Measurements from ENCODE around the gene HERPUD2.

DNA sequence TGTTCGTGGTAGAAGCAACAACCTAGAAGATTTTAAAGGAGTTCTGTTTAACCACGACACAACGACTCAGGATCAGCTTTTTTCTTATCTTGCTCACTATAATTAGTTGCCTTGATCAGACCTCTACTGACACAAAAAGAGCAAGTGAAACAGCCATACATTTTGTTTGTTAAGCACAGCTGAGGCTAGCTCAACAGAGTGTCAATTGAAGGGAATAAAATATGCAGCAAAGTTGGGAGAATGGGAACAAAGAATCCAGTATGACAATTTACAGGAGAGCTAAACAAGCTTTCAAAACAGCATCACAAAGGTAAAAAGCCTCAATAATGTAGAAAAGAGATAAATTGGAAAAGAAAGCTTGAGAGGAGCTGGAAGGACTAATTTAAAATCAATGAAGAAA is 40.5 kb upstream of the HERPUD2 start:
- TF ChIP-seq, protein P1, sequence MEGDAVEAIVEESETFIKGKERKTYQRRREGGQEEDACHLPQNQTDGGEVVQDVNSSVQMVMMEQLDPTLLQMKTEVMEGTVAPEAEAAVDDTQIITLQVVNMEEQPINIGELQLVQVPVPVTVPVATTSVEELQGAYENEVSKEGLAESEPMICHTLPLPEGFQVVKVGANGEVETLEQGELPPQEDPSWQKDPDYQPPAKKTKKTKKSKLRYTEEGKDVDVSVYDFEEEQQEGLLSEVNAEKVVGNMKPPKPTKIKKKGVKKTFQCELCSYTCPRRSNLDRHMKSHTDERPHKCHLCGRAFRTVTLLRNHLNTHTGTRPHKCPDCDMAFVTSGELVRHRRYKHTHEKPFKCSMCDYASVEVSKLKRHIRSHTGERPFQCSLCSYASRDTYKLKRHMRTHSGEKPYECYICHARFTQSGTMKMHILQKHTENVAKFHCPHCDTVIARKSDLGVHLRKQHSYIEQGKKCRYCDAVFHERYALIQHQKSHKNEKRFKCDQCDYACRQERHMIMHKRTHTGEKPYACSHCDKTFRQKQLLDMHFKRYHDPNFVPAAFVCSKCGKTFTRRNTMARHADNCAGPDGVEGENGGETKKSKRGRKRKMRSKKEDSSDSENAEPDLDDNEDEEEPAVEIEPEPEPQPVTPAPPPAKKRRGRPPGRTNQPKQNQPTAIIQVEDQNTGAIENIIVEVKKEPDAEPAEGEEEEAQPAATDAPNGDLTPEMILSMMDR (IDR thresholded peaks at IDR 0.05): no peak
- TF ChIP-seq POLR2A (IDR thresholded peaks at IDR 0.05): no peak
